ENCODE results near the gene PCSK4.

The PCSK4 gene

GRCh38 chr19:1435378-1435989 lies 54.7 kb downstream of the PCSK4 start:
- DNase-seq: no peak

- DNase-seq: no peak
Observed at GRCh38 chr19:1434577-1435060, 55.5 kb downstream of the PCSK4 start.

- DNase-seq: no peak
Observed at GRCh38 chr19:1434040-1434366, 56.1 kb downstream of the PCSK4 start.

- DNase-seq: no peak
Observed at GRCh38 chr19:1433119-1434039, 56.8 kb downstream of the PCSK4 start.

- no peak for DNase-seq
Observed at GRCh38 chr19:1432507-1432887, 57.7 kb downstream of the PCSK4 start.

GRCh38 chr19:1431759-1432506 lies 58.2 kb downstream of the PCSK4 start:
- DNase-seq: no peak
